ENCODE measurements around the gene PLA2G2E. TPM values are rescaled to one million over a fixed set of nuclear protein-coding genes. Genes with fewer than 3 reads are reported as not detected.
"Not testable (repeated sequence)": the region's sequence is repeated elsewhere in the genome, so short reads cannot be mapped to it uniquely, and the experiment has no call there.

PLA2G2E gene
- total RNA-seq, 1 experiment from 2014 or later = not detected

GRCh38 chr1:19882111-19883071 lies 41.0 kb downstream of the PLA2G2E start, which contains the start of gene OTUD3:
OTUD3 (plus strand) TSS chr1:19882395; CDS start chr1:19882514, 119 bp downstream.
- Histone ChIP-seq H3K36me3 (replicated peaks; ENCODE audit: control insufficient read depth, insufficient read depth, low read length) (no peaks in the 10 kb centered on the region), H3K4me3 (ENCODE audit: insufficient read depth, low read depth, low read length) (peak within 1 kb of the TSS; percentile 75), H3K27me3 (ENCODE audit: control insufficient read depth, insufficient read depth, low read length) (no peaks in the 10 kb centered on the region)
- peak; percentile 96 for DNase-seq

DNA sequence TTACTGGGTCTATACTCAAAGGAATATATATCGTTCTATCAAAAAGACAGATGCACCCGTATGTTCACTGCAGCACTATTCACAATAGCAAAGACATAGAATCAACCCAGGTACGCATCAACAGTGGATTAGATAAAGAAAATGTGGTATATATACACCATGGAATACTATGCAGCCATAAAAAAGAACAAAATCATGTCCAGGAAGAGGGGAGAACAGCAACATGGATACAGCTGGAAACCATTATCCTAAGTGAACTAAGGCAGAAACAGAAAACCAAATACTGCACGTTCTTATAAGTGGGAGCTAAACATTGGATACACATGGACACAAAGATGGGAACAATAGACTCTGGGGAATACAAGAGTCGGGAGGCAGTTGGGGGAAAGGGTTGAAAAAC lies 42.6 kb downstream of the PLA2G2E start:
- H3K4me3 ChIP-seq (ENCODE audit: insufficient read depth, low read depth, low read length); H3K36me3 ChIP-seq (replicated peaks; ENCODE audit: control insufficient read depth, insufficient read depth, low read length); DNase-seq; H3K27me3 ChIP-seq (ENCODE audit: control insufficient read depth, insufficient read depth, low read length): not testable (repeated sequence)

DNA sequence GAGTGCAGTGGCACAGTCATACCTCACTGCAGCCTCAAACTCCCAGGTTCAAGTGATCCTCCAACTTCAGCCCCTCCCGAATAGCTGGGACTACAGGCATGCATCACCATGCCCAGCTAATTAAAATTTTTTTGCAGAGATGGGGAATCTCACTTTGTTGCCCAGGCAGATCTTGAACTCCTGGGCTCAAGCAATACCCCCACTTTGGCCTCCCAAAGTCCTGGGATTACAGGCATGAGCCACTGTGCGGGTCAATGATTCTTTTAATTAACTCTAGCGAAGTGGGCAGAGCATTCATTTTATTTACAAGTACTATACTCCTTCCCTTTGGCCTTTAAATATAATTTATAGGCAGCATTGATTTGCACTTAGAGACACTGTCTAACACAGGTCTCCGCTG lies 43.8 kb downstream of the PLA2G2E start:
- H3K4me3 ChIP-seq (ENCODE audit: insufficient read depth, low read depth, low read length) = no peak overlapping the region
- no peak for DNase-seq
- H3K36me3 ChIP-seq (replicated peaks; ENCODE audit: control insufficient read depth, insufficient read depth, low read length) = no peaks in the 10 kb centered on the region
- no peaks in the 10 kb centered on the region for H3K27me3 ChIP-seq (ENCODE audit: control insufficient read depth, insufficient read depth, low read length)

DNA sequence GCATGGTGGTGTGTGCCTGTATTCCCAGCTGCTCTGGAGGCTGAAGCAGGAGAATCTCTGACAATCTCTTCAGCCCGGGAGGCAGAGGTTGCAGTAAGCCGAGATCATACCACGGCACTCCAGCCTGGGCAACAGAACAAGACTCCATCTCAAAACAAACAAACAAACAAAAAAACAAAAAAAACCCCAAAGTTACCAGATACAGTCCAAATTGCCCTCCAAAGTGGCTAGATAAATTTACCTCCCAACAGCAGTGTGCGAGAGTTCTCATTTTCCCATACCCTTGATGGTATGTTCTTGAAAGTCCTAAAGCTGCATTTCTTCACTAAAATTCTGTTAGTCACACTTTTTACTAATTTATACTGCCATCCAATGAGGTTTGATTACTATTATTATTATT lies 44.2 kb downstream of the PLA2G2E start:
- Histone ChIP-seq H3K36me3 (replicated peaks; ENCODE audit: control insufficient read depth, insufficient read depth, low read length) (no peaks in the 10 kb centered on the region), H3K4me3 (ENCODE audit: insufficient read depth, low read depth, low read length) (no peak overlapping the region), H3K27me3 (ENCODE audit: control insufficient read depth, insufficient read depth, low read length) (no peaks in the 10 kb centered on the region)
- DNase-seq = no peak

DNA sequence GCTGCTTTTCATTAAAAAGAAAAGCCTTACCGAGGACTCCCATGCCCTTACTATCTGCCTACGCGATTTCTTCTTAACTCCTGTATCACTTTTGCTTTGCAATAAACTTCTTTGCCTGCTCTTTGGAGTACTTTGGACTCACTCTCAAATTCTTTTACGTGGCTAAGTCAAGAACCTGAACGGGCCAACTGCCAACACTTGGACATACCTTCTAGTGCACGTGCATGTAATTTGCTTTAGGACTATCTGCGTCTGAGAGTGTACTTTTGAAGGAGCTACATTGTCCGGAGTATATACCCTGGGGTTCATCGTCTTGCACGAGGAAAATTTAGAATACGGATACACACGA lies 44.8 kb downstream of the PLA2G2E start:
- Histone ChIP-seq H3K4me3 (ENCODE audit: insufficient read depth, low read depth, low read length) (no peak overlapping the region), H3K36me3 (replicated peaks; ENCODE audit: control insufficient read depth, insufficient read depth, low read length) (no peaks in the 10 kb centered on the region), H3K27me3 (ENCODE audit: control insufficient read depth, insufficient read depth, low read length) (no peaks in the 10 kb centered on the region)
- DNase-seq = no peak

- DNase-seq = peak; percentile 31
- no peaks in the 10 kb centered on the region for H3K36me3 ChIP-seq (replicated peaks; ENCODE audit: control insufficient read depth, insufficient read depth, low read length)
- no peak overlapping the region for H3K4me3 ChIP-seq (ENCODE audit: insufficient read depth, low read depth, low read length)
- H3K27me3 ChIP-seq (ENCODE audit: control insufficient read depth, insufficient read depth, low read length) = no peaks in the 10 kb centered on the region
Observed at GRCh38 chr1:19877821-19878636, 45.4 kb downstream of the PLA2G2E start.

GRCh38 chr1:19877181-19877750 lies 46.2 kb downstream of the PLA2G2E start:
- no peak overlapping the region for H3K4me3 ChIP-seq (ENCODE audit: insufficient read depth, low read depth, low read length)
- no peak for DNase-seq

DNA sequence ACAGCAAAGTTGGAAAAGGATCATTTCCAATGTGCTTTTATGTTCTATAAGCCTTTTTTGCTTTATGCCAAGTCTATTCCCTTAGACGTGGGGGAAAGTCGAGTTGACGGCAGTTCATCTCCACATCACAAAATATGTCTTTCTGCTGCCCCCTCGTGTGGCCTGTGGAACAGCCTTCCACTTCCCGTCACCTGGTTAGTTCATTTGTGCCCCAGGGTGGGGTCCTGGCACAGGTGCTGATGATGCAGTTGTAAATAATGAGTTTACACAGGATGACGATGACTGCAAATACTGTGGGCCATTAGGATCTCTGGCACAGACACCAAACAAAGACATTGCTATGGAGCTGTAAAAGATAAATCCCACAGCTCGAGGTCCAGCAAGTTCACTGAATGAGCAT lies 51.2 kb downstream of the PLA2G2E start:
- Histone ChIP-seq H3K4me3 (ENCODE audit: insufficient read depth, low read depth, low read length) (no peak overlapping the region), H3K27me3 (ENCODE audit: control insufficient read depth, insufficient read depth, low read length) (no peaks in the 10 kb centered on the region; the same call in 1 of the 2 replicates), H3K36me3 (replicated peaks; ENCODE audit: control insufficient read depth, insufficient read depth, low read length) (no peaks in the 10 kb centered on the region)
- DNase-seq = no peak

More at GRCh38 chr1:19877181-19877750, 46.2 kb downstream of the PLA2G2E start:
- no peaks in the 10 kb centered on the region for H3K27me3 ChIP-seq (ENCODE audit: control insufficient read depth, insufficient read depth, low read length)
- H3K36me3 ChIP-seq (replicated peaks; ENCODE audit: control insufficient read depth, insufficient read depth, low read length) = no peaks in the 10 kb centered on the region

Other genes starting within 250 kb of the PLA2G2E start
- 6.9 and 8.8 TPM in 2 replicates for gene TMCO4, start 123.7 kb downstream of the PLA2G2E start, total RNA-seq (2014; rRNA removed; shearing (Covaris generic))
- not detected in 2 replicates for gene RNF186, start 108.3 kb downstream of the PLA2G2E start, total RNA-seq (2014; rRNA removed; shearing (Covaris generic))
- gene OTUD3, start 41.2 kb downstream of the PLA2G2E start, total RNA-seq (2014; rRNA removed; shearing (Covaris generic)) = 8.2 and 12.5 TPM in 2 replicates
- 0.44 TPM in 1 of 2 replicates, not detected in the other for gene PLA2G2A, start 56.0 kb upstream of the PLA2G2E start, total RNA-seq (2014; rRNA removed; shearing (Covaris generic))
- 0.69 and 0.92 TPM in 2 replicates for gene PLA2G5, start 146.6 kb upstream of the PLA2G2E start, total RNA-seq (2014; rRNA removed; shearing (Covaris generic))
- gene PLA2G2D, start 195.9 kb upstream of the PLA2G2E start, total RNA-seq (2014; rRNA removed; shearing (Covaris generic)) = not detected in 2 replicates
- not detected in 2 replicates for gene PLA2G2F, start 215.7 kb upstream of the PLA2G2E start, total RNA-seq (2014; rRNA removed; shearing (Covaris generic))

All from H7 (cell line).